Measurements from ENCODE around the gene DEPDC5.
"Not testable (repeated sequence)": the region's sequence is repeated elsewhere in the genome, so short reads cannot be mapped to it uniquely, and the experiment has no call there.

The DEPDC5 gene

DNA sequence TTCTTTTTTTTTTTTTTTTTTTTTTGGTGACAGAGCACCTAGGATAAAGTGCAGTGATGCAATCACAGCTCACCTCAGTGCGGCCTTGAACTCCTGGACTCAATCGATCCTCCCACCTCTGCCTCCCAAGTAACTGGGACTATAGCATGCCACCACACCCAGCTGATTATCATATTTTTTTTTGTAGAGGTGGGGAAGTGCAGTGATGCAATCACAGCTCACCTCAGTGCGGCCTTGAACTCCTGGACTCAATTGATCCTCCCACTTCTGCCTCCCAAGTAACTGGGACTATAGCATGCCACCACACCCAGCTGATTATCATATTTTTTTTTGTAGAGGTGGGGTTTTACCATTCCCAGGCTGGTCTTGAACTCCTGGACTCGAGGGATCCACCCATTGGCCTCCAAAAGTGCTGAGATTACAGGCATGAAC lies 61.6 kb downstream of the DEPDC5 start:
- not testable (repeated sequence) for DNase-seq (ENCODE audit: low read depth in 2 of 2)

DNA sequence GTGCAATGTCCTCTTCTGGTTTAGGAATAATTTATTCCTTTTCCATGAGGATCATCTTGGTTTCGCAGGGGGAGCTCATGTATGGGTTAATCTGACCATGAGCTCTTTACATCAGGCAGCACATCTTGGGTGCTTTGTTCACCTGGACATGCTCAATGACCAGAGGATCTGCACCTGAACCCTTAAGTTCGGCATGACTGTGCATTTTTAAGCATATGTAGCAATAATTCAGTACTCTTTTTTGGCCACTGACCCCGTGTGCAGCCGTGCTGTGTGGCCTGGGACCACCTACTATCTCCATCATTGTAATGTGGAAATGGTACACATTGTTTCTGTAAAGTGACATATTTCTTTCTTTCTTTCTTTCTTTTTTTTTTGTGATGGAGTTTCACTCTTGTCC lies 62.9 kb downstream of the DEPDC5 start:
- no peak for DNase-seq (ENCODE audit: low read depth in 2 of 2)

DNA sequence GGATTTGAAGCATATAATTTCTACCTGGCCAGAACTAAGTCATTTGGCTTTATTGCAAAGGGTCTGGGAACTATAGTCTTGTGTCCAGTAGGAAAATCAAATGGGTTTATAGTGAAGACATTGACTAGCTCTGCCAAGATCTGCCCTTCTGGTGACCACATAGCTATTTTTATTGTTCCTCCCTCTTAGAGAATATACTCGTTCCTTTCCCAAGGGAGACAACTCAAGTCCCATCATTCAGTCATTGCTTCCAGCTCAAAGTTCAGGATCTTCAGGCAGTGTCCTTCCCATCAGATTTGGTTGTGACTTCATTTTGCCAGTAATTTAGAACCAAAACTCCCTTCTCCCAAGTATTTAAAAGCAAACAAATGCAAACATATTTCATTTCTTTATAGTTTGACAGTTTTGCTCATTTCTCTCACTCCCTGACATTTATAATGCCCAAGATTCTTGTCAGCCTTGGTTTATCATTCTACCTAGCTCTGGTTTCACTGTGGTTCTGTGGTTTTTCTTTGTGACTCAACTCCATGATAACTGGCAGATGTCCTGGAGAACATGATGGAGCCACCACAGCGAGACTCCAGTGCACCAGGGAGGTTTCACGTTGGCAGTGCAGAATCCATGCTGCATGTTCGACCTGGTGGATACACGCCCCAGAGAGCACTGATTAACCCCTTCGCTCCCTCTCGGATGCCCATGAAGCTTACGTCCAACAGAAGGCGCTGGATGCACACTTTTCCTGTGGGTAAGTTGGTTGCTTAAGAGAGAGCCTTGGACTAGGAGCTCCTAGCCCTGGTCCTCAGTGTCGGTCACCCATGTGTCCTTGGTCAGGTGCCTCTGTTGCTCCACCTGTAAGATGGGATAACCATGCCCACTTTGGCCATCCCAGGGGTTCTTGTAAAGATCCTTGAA lies 64.9 kb downstream of the DEPDC5 start:
- peak in 1 of 2 donors; percentile 30 for DNase-seq (ENCODE audit: low read depth in 2 of 2)

DNA sequence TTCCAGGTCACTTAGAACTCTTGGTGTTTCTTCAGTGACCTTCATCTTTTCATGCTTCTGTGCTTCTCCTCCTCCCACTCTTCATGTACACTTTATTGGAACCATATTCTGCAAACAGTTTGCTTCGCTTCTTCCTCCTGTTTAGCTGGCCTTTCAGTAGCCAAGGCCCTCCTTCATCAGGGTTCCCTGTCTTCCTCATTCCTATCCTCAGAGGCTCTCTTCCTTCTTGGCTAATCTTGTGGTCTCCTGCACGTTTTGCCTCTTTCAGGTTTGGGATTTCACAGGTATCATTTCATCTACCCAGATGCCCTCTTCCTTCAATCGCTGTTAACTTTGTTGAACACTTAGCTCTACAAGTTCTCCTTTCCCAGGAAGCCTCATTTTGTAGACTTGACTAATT lies 66.8 kb downstream of the DEPDC5 start:
- DNase-seq (ENCODE audit: low read depth in 2 of 2): no peak

DNA sequence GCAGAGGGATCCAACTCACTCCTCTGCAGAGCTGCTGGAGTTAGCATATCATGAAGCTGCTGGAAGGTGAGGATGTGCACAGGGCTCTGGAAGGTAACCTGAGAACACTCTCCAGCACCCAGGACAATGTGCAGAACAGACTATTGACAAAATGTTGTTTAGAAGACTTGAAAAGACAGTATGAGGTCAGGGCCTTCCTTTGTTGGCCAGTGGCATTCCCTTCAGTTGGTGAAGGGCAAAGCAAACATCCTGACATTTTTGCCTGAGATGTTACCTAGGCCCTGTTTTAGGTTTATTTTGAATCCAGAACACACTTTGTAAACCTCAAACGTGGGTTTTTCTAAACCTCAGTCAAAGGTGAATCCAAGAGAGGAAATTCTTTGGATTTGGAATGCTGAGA lies 67.8 kb downstream of the DEPDC5 start:
- no peak for DNase-seq (ENCODE audit: low read depth in 2 of 2)

DNA sequence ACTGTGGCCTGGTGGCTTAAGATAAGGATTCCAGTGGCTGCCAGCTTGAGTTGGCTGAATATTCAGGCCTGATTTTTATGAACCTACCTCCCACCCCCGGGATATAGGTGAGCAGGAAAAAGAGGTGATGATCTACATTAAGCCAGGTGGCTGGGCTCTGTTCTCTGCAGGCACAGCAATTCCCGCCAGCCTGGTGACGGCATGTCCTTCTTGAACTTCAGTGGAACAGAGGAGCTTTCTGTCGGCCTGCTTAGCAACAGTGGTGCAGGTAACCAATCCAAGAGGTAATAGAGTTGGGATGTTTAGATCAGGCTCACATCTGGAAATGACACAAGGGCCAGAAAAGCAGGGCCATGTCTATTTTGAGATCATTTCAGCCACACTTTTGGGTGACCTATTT lies 68.7 kb downstream of the DEPDC5 start:
- no peak for DNase-seq (ENCODE audit: low read depth in 2 of 2)

DNA sequence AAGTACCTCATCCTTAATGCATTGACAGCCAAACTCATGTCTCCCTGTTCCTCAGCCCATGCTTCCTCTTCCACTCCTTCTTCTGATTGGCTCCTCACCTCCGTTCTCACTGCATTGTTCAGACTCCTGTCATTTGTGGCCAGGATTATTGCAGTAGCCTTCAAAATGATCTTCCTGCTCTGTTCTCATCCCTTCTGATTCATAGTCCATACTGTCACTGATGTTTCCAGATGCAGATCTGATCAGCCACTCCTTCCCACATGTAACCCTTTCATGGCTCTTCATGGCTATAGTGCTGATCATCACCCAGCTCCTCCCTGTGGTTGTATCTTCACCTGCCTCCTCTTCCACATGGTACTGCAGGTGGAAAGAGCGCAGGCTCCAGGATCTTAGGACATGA lies 71.7 kb downstream of the DEPDC5 start:
- DNase-seq (ENCODE audit: low read depth in 2 of 2): no peak

DNA sequence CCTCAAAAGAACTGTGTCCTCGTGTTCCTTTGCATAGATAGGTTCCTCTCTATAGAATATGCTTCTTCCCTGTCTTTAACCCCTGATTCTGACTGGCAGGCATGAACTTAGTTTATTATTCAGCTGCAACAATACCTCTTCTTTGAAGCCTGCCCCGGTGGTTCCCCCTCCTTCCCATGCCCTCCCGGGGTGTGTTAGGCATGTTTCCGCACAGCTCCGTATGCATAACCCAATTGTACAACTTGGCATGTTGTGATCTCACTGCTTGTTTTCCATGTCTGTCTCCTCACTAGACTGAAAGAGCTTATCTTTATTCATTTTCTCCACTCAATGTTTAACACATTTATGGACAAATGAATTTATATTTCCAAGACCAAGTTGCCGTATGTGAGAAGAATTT lies 72.6 kb downstream of the DEPDC5 start:
- DNase-seq (ENCODE audit: low read depth in 2 of 2): no peak

DNA sequence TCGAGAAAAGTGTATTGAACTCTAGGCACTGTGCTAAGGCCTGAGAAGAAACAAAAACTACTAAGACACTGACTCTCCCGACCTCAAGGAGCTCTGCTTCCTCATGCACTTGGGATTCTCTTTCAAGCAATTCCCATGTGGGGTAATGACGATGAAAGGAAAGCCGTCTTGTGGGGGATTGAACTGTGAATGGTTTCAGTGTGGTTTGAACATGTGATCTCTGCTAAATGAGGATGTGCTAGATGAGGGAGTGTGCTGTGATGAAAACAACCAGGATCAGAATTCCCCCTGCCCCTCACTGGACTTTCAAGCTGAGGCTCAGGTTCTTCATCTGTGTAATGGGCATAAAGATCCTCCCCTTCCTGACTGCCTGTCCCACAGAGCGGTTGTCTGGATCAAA lies 74.9 kb downstream of the DEPDC5 start:
- no peak for DNase-seq (ENCODE audit: low read depth in 2 of 2)

DNA sequence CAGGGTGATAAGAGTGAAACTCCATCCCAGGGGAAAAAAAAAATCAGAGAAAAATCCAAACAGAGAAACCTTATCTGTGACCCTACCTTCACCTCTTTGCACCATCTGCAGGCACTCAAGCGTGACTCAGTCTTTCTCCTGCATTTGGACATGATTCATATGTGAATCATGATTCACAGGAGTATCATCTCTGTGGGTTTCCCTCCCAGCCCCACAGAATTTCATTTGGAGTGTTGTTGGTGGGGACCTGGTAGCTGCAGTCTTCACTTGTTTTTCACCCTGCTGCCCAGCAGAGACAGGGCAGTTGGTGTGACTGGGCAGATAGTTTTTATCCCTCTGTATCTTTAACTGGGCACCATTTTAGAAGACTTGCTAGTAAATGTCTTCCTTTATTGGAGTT lies 75.7 kb downstream of the DEPDC5 start:
- peak; percentile 40 to 52 for DNase-seq (ENCODE audit: low read depth in 2 of 2)

DNA sequence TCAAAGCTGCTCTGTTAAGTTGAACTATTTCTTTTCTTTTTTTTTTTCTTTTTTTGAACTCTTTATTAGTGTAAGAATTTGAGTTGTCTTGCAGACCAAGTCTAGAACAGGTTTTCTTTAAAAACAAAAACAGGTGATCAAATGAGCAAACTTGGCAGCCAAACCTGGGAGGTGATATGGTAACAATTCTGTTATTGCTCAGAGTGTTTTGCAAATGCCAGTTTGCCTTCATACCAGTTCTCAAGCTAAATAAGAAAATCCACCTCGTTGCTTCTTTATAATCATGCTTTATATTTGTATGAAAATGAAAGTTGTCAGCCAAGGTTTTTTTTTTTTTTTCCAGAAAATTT lies 76.9 kb downstream of the DEPDC5 start:
- DNase-seq (ENCODE audit: low read depth in 2 of 2): no peak

DNA sequence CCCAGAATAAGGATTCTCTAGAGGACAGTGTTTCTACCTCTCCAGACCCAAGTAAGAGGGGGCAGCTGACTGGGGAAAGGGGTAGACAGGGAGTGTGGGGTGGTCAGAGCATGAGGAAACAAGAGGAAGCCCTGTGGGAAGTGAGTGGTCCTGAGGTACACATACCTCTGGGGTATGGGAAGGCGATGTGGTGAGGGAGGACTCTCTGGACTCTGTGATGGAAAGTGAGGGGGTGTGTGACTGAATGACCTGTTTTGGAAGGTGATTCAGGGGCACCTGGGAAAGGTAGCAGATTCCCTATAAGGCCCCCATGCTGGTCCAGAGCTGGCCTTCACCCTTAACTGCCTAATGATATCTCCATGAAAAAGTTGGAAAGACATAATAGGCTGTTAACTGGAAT lies 80.1 kb downstream of the DEPDC5 start:
- no peak for DNase-seq (ENCODE audit: low read depth in 2 of 2)

DNA sequence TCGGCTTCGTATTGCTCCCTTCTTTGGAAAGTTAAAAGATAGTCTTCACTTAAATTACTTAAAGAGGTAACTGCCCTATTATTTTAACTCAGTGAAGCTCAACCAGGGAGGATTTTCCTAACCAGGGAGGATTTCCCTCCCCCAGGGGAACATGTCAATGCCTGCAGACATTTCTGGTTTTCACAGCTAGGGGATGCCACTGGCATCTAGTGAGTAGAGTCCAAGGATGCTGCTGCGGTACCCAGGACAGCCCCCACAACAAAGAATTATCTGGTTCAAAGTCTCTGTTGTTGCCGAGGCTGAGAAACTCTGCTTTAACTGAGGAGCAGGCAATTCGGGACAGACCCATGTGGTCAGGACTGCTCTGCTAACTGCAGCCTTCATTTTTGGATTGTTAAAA lies 82.2 kb downstream of the DEPDC5 start:
- no peak for DNase-seq (ENCODE audit: low read depth in 2 of 2)

DNA sequence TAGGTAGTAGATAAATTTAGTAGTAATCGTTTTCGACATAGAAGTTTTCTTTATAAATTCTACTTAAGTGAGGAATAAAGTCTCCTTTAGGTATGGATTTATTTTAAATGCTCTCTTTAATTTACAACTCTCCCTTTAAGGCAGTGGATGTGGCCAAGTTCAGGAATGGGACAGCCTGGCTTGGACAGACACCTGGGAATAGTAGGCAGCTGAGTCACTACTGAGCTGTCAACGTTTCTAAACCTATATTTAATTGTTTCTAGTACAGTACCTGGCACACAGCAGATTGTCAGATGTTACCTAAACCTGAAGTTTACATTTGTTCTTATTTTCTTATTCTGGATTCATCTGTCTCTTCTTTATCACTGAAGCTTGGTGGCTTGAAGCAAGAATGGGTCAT lies 85.1 kb downstream of the DEPDC5 start:
- no peak for DNase-seq (ENCODE audit: low read depth in 2 of 2)

DNA sequence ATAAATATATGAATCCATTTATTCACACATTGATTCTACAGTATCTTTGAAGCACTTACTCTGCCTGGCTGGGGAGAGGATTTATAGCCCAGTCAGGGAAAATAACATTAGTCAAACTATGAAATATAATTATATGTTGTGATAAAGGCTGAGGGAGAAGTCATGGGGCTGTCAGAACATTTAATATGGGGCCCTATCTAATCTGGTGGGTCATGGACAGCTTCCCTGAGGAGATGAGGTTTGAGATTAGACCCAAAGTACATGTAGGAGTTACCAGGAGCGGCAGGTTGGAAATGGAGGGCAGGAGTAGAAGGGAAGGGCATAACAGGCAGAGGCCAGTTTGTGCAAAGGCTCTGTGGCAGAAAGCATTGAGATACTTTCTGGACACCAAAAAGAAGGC lies 86.2 kb downstream of the DEPDC5 start:
- DNase-seq (ENCODE audit: low read depth in 2 of 2): no peak

DNA sequence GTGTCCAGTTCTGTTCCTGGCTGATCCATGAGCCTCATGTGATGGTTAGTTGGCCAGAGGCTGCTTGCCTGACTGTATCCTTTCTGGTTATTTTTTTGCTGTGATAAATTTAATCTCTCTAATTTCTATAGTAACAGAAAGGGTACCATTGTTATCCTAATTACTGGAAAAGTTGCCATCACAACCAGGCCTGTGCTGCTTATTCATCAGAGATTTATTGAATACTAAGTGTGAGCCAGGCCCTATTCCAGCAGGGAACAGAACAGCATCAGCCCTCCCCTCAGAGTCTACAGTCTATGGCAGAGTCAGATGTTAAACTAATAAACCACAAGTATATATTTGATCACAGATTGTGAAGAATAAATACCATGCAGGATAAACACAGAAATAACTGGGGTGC lies 86.8 kb downstream of the DEPDC5 start:
- no peak for DNase-seq (ENCODE audit: low read depth in 2 of 2)

DNA sequence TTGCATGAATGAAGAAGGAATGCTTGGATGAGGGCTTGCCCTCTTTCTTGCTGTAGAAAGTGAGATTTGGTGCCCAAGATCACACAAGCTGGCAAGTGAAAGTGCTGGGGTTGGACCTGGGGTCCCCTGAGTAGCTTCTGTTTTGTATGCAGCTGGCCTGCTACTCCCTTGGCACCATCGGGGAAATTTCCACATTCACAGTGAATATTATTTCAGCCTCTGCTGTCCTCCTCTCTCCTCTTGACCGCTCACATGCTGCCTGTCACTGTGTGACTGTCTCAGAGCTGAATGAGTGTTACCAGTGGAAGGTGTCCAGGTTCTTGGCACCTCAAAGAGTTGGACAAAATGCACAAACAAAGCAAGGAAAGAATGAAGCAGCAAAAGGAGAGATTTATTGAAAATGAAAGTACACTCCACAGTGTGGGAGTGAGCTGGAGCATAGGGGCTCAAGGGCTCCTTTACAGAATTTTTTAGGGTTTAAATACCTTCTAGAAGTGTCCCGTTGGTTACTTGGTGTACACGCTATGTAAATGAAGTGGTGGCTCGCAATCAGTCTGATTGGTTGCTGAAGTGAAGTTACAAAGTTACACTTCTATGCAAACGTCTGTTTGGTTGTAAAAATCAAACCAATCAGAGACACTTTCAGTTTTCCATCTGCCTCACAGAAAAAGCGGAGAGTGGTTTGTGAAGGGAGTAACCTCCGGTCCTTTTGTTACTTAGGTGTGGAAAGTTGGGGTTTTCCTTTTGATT lies 87.4 kb downstream of the DEPDC5 start:
- DNase-seq (ENCODE audit: low read depth in 2 of 2): no peak

DNA sequence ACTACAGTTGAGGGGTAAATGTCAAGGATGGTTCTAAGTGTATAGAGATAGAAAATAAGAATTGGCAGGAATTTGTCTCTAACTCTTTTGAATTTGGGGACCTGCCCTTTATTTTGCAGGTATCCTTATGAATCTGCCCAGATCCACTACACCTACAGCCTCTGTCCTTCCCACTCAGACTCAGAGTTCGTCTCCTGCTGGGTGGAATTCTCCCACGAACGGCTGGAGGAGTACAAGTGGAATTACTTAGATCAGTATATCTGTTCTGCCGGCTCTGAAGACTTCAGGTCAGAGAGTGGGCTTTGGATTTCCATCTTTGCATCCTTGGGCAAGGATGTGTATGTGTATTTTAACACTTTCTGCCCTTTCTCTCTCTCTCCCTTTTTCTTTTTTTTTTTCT lies 89.7 kb downstream of the DEPDC5 start:
- no peak for DNase-seq (ENCODE audit: low read depth in 2 of 2)

DNA sequence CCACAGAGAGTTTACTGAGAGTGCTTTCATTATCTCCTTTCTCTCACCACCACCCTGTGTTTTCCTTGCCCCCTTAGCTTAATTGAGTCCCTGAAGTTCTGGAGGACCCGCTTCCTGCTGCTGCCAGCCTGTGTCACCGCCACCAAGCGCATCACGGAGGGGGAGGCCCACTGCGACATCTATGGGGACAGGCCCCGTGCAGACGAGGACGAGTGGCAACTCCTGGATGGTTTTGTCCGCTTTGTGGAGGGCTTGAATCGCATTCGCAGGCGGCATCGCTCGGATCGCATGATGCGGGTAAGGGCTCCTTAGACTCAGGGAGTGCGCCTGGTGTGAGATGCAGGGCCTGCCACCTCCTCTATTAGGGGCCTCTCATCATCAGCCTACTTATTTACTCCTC lies 91.1 kb downstream of the DEPDC5 start:
- no peak for DNase-seq (ENCODE audit: low read depth in 2 of 2)

DNA sequence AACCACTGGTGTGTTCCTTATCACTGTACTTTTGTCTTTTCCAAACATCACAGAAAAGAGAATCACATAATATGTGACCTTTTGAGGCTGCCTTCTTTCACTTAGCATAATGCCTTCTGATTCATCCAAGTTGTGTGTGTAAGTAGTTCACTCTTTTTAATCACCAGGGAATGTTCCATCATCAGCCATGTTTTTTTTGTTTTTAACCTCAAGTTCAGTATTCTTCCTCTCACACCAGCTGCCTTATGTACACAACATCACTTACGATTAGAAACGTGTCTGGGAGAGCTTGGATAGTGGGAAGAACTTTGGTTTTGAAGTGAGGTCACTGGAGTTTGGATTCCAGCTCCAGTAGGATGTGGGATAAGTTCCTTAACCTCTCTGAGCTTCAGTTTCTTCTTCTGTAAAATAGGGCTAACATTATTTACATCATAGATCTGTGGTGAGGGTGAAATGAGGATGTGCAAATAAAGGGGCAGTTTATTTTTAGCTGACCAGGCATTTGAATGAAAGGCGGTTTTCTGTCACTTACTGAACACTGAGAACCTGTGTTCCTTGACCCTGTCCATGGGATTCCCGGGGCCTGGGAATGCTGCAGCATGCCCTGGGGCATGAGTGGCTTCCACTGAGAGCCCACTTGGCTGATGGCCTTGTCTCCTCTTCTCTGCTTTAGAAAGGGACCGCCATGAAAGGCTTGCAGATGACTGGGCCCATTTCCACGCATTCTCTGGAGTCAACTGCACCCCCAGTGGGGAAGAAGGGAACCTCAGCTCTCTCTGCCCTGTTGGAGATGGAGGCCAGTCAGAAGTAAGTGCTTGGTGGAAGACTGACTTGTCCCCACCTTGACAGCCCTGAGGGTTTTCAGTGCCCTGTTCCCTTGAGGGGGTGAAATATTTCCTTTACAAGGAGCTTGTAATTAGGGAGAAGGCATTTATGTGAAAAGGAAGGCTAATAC lies 92.6 kb downstream of the DEPDC5 start:
- no peak for DNase-seq (ENCODE audit: low read depth in 2 of 2)

DNA sequence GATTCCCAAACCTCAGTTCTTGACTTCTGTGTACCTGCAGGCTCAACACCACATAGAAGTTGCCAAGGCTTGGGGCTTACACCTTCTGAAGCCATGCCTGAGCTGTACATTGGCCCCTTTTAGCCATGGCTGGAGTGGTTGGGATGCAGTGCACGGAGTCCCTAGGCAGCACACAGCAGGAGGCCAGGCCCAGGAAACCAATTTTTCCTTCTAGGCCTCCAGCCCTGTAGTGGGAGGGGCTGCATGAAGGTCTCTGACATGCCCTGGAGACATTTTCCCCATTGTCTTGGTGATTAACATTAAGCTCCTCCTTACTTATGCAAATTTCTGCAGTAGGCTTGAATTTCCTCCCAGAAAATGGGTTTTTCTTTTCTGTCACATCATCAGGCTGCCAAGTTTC lies 94.6 kb downstream of the DEPDC5 start:
- no peak for DNase-seq (ENCODE audit: low read depth in 2 of 2)

DNA sequence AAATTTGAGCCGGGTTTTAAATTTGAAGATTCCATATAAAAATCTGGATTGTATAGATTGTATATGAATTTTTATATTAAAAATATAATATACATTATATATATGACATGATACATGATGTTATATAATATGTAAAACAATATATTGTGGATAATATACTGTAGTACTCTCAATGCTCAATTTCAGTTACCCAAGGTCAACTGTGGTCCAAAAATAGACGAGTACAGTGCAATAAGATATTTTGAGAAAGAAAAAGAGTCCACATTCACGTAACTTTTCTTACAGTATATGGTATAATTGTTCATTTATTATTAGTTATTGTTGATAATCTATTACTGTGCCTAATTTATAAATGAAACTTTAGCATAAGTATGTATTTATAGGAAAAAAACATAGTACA lies 96.3 kb downstream of the DEPDC5 start:
- DNase-seq (ENCODE audit: low read depth in 2 of 2): no peak
